A549 (cell line): Measurements from ENCODE around the gene NXPH4. TPM values are rescaled to one million over a fixed set of nuclear protein-coding genes. Genes with fewer than 3 reads are reported as not detected.

ENCODE experiments used
- ATAC-seq, 2 experiments: fragments of 200-7000 bp in 1 of 2; fragments of >200 bp in 1 of 2; cut with Nextera tagmentation in 1 of 2; cut with Tn5 transposase in 1 of 2; 3 replicates each; pipeline versions ENCODE4 v1.8.0 to v1.9.1; 2018 to 2020; ENCODE audit warnings: mild to moderate bottlenecking in 1 of 2, moderate library complexity in 1 of 2
- CTCF ChIA-PET: fragments of 300-600 bp; sonication (Branson Sonifier 250); formaldehyde crosslinking; extraction: SDS; loops from one replicate; lab custom pipeline; 2021; ENCODE audit warnings: antibody characterized with exemption, inconsistent platforms; lab: Yijun Ruan, JAX
- POLR2A ChIA-PET: fragments of 350-600 bp; formaldehyde crosslinking; extraction: SDS; loops from one replicate; lab custom pipeline; 2021; ENCODE audit warnings: antibody characterized with exemption, inconsistent platforms; lab: Yijun Ruan, JAX
- DNase-seq, 2 experiments: peaks; one replicate each; pipeline versions ENCODE4 v3.0.0 to v3.0.0-alpha.2; 2011 to 2016; ENCODE audit warnings: low read depth in 1 of 2, low spot score in 1 of 2
- FAIRE-seq: peaks from 2 replicates; lab custom pipeline; 2011; peaks lifted over from hg19 to GRCh38; lab: Jason Lieb, UNC
- H3K27ac ChIP-seq, 2 experiments: fragments of >200 bp; sonication (Bioruptor Twin); formaldehyde crosslinking; 3 replicates each; pipeline ENCODE4 v1.5.1; 2016 to 2017
- H3K4me1 ChIP-seq: fragments of >200 bp; sonication (Bioruptor Twin); formaldehyde crosslinking; 3 replicates; pipeline ENCODE4 v1.6.1; 2016
- H3K4me2 ChIP-seq: fragments of >200 bp; sonication (Bioruptor Twin); formaldehyde crosslinking; 3 replicates; pipeline ENCODE4 v1.6.1; 2016
- H3K4me3 ChIP-seq: fragments of >200 bp; sonication (Bioruptor Twin); formaldehyde crosslinking; 3 replicates; pipeline ENCODE4 v1.5.1; 2016
- H3K9me3 ChIP-seq: fragments of >200 bp; sonication (Bioruptor Twin); formaldehyde crosslinking; 3 replicates; pipeline ENCODE4 v1.6.1; 2016
- BHLHE40 ChIP-seq: IDR thresholded peaks from 2 replicates; pipeline ENCODE4 v1.6.1; 2012; ENCODE audit warnings: low read depth, low read length, inconsistent platforms
- CHD4 ChIP-seq: fragments of 200-600 bp; sonication (generic); IDR thresholded peaks from 2 replicates; pipeline ENCODE4 v1.6.1; 2016; ENCODE audit warnings: antibody characterized with exemption, mild to moderate bottlenecking, borderline replicate concordance
- E2F6 ChIP-seq: IDR thresholded peaks from 2 replicates; pipeline ENCODE4 v1.6.1; 2012; ENCODE audit warnings: low read depth, borderline replicate concordance
- GATA3 ChIP-seq: IDR thresholded peaks from 2 replicates; pipeline ENCODE4 v1.6.1; 2012; ENCODE audit warnings: borderline replicate concordance
- JUN ChIP-seq, 2 experiments: fragments of >200 bp; sonication (Bioruptor Twin); formaldehyde crosslinking; IDR thresholded peaks; 2 replicates in 1 of 2; 3 replicates in 1 of 2; pipeline ENCODE4 v1.6.1; 2016 to 2017
- MAX ChIP-seq: IDR thresholded peaks from 2 replicates; pipeline ENCODE4 v1.6.1; 2012
- NPAS2 ChIP-seq: fragments of 250-450 bp; sonication (Bioruptor Pico); IDR thresholded peaks from 2 replicates; pipeline ENCODE4 v1.8.0; 2022; ENCODE audit warnings: mild to moderate bottlenecking, moderate library complexity, borderline replicate concordance
- PBX3 ChIP-seq: IDR thresholded peaks from 2 replicates; pipeline ENCODE4 v1.6.1; 2012
- RAD21 ChIP-seq, 2 experiments: fragments of >200 bp in 1 of 2; sonication (Bioruptor Twin) in 1 of 2; formaldehyde crosslinking in 1 of 2; IDR thresholded peaks in 1 of 2; conservative IDR thresholded peaks in 1 of 2; 2 replicates in 1 of 2; 3 replicates in 1 of 2; pipeline ENCODE4 v1.6.1; 2012 to 2018; ENCODE audit warnings: inconsistent platforms in 1 of 2
- SMC3 ChIP-seq: fragments of >200 bp; sonication (Bioruptor Twin); formaldehyde crosslinking; IDR thresholded peaks from 3 replicates; pipeline ENCODE4 v1.6.1; 2018; ENCODE audit warnings: inconsistent platforms
- SREBF2 ChIP-seq: fragments of 450-650 bp; IDR thresholded peaks from 2 replicates; pipeline ENCODE4 v1.6.1; 2014; ENCODE audit warnings: mild to moderate bottlenecking, moderate library complexity
- ZSCAN20 ChIP-seq: fragments of 250-450 bp; sonication (Bioruptor Pico); IDR thresholded peaks from 2 replicates; pipeline ENCODE4 v1.8.0; 2022; ENCODE audit warnings: mild to moderate bottlenecking, moderate library complexity
- WGBS: methylation state at CpG from one replicate; pipeline ENCODE4 v1.1.6; 2017; ENCODE audit errors: missing lambda C conversion rate; 5-methylcytosine and 5-hydroxymethylcytosine counted together
- polyA plus RNA-seq, 4 experiments: library from polyadenylated mRNA; depleted of rRNA in 3 of 4; stranded (reverse); fragments of >200 nt; fragmentation: RNase III in 1 of 4; extraction: RNeasy Plus Mini Kit Qiagen cat#74134 plus additional on column Dnase treatment in 1 of 4; gene quantifications; 2 replicates in 3 of 4; 3 replicates in 1 of 4; pipeline ENCODE4 v1.2.3, GENCODE V29; 2011 to 2017
- TF ChIP-seq, protein P1 (sequence below): fragments of >200 bp; sonication (Bioruptor Twin); formaldehyde crosslinking; IDR thresholded peaks from 3 replicates; pipeline ENCODE4 v1.5.1; 2016

NXPH4 gene
- polyA plus RNA-seq, 2 of the 4 experiments (the other 2 are of a cell fraction), result 0.52 to 3.5 TPM

DNA sequence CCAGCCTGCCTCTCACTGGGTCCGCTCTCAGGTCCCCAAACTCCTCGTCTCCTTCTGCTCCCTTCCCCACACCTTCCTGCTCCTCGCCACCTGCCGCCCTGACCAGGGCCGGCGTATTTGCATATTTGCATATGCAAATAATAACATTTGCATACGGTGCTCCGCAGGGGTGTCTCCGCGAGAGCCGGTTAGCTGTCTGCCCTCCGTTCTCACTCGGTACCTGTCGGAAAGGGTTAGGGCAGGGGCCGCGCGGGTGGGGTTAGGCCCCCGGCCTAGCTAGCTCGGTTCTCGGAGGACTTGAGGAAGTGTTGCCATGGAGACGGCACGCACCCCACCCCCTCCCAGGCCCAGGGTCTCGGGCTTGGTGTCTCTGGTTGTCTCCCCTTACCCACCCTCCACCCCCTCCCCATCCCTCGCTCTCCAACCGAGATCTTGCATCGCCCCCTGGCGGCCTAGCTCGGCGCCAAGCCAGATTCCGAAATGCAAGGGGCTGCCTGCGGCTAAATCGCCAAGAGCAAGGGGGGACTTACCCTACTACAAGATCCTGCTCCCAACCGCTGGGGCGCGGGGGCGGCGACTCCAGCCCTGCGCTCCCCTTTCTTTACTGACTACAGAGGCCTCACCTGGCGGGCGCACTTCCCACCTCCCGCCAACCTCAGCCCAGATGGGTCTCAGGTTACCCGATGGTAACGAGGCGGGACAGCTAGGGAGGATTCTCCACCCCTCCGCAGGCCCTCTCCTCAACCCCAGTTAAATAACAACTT, 26.3 kb downstream of the NXPH4 start:
- Histone ChIP-seq H3K4me2 (peak overlapping the region; percentile 98), H3K4me1 (peaks cover 31% of the 10 kb centered on the region; the same call in 2 of the 3 replicates), H3K27ac (peak overlapping the region; percentile 58 to 80), H3K4me3 (peak overlapping the region; percentile 48), H3K9me3 (no peaks in the 10 kb centered on the region)
- ChIA-PET POLR2A (interaction anchor here (0.6 to 1.9 kb wide), 4 partner anchors 10 to 555 kb away, joined by 3 to 12 read pairs (median 5); partner anchors contain the start of genes PTGES3 and SHMT2), CTCF (interaction anchor here (0.6 to 26.5 kb wide), 47 partner anchors 9 to 281 kb away, joined by 3 to 615 read pairs (median 4); partner anchors contain the start of genes GLI1, INHBE, NEMP1 and NXPH4)
- FAIRE-seq (no peak), ATAC-seq (peak; percentile 17 to 20; a peak in 3 of 6 replicates), DNase-seq (peak; percentile 81 to 82)
- WGBS, result 3% methylated on average over 36 of the region's 45 CpGs
- TF ChIP-seq SMC3 (peak; percentile 32; the same call in 2 of the 3 replicates), CHD4 (no peak), PBX3 (no peak), JUN (IDR thresholded peaks at IDR 0.05) (peak in 1 of 2 experiments; percentile 15; a peak in 1 of 5 replicates), ZSCAN20 (CRISPR knock-in tag) (no peak), SREBF2 (no peak), RAD21 (conservative IDR thresholded peaks at IDR 0.05 in 1 of 2, IDR thresholded peaks at IDR 0.05 in 1 of 2) (peak; percentile 52 to 53; a peak in 4 of 5 replicates)
- TF ChIP-seq, protein P1, sequence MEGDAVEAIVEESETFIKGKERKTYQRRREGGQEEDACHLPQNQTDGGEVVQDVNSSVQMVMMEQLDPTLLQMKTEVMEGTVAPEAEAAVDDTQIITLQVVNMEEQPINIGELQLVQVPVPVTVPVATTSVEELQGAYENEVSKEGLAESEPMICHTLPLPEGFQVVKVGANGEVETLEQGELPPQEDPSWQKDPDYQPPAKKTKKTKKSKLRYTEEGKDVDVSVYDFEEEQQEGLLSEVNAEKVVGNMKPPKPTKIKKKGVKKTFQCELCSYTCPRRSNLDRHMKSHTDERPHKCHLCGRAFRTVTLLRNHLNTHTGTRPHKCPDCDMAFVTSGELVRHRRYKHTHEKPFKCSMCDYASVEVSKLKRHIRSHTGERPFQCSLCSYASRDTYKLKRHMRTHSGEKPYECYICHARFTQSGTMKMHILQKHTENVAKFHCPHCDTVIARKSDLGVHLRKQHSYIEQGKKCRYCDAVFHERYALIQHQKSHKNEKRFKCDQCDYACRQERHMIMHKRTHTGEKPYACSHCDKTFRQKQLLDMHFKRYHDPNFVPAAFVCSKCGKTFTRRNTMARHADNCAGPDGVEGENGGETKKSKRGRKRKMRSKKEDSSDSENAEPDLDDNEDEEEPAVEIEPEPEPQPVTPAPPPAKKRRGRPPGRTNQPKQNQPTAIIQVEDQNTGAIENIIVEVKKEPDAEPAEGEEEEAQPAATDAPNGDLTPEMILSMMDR, result peak; percentile 73

DNA sequence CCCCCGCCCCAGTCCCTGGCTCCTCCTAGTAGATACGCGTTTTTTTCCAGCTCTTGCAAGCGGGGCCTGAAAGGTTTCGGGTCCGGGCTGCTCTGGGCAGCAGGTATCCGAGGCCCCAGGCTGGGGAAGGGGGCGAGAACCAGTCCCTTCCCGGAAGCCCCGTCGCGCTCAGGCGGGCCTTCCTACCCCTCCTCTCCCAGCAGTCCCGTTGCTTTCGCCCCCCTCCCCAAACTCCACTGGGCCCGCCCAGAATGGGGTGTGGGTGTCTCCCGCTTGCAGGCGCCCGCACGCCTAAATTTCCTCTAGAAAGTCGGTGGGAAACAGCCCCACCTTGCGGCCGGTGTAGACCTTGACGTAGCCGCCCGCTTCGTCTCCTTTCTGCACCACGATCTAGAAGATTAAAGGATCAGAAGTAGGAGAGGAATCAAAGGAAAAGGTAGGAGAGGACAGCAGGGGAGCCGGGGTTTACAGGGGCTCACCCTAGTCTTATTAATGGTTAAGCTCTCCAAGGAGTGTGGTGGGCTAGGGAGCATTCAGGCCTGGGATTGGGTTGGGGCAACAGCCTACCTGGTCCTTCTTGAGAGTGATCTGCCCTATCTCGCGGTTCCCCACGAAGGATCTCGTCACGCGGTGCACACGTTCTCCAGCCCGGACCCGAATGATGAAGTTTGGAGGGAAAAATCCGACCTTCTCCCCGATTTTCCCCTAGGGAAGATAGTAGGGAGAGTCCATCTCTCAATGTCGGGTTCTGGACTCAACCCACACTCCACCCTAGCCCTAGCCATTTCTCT, 27.1 kb downstream of the NXPH4 start:
- TF ChIP-seq NPAS2, result no peak
- peak; percentile 74; the same call in 1 of the 2 replicates for TF ChIP-seq MAX
- TF ChIP-seq RAD21 (conservative IDR thresholded peaks at IDR 0.05 in 1 of 2, IDR thresholded peaks at IDR 0.05 in 1 of 2), result peak; percentile 64
- TF ChIP-seq BHLHE40, result no peak
- TF ChIP-seq, protein P1, result peak; percentile 78
- peak; percentile 41; the same call in 1 of the 2 replicates for TF ChIP-seq E2F6
- peak; percentile 48; the same call in 2 of the 3 replicates for TF ChIP-seq SMC3
- TF ChIP-seq JUN (IDR thresholded peaks at IDR 0.05), result no peak; a peak in 1 of 5 replicates
- TF ChIP-seq GATA3, result 0 out of 2 replicates have a peak, but pooled peaks have one; percentile 18
- Histone ChIP-seq H3K4me1 (peaks cover 31% of the 10 kb centered on the region; the same call in 2 of the 3 replicates), H3K4me3 (peak overlapping the region; percentile 48), H3K4me2 (peak overlapping the region; percentile 98), H3K9me3 (no peaks in the 10 kb centered on the region), H3K27ac (peak overlapping the region; percentile 58 to 80)
- DNase-seq, result peak; percentile 91 to 93
- ChIA-PET POLR2A (interaction anchor here (0.6 to 1.9 kb wide), 4 partner anchors 9 to 556 kb away, joined by 3 to 12 read pairs (median 5); partner anchors contain the start of genes PTGES3 and SHMT2), CTCF (interaction anchor here (0.5 to 26.5 kb wide), 50 partner anchors 9 to 275 kb away, joined by 3 to 615 read pairs (median 4); partner anchors contain the start of genes GLI1, INHBE, LRP1-AS and MYO1A)
- ATAC-seq, result peak; percentile 19 to 58; a peak in 5 of 6 replicates
- FAIRE-seq, result no peak
- 19% methylated on average over 38 of the region's 41 CpGs for WGBS
